Neuron (in vitro differentiated cells): ENCODE results near the gene MED14.
"Not testable (repeated sequence)": the region's sequence is repeated elsewhere in the genome, so short reads cannot be mapped to it uniquely, and the experiment has no call there.

ENCODE experiments used
- H2AFZ ChIP-seq: one replicate; pipeline ENCODE4 v1.6.1; 2013; ENCODE audit warnings: low read depth, mild to moderate bottlenecking, inconsistent platforms, low read length, moderate library complexity
- H3K27me3 ChIP-seq: one replicate; pipeline ENCODE4 v1.6.1; 2013; ENCODE audit warnings: low read length; ENCODE audit not compliant: insufficient read depth
- H3K36me3 ChIP-seq: one replicate; pipeline ENCODE4 v1.6.1; 2013; ENCODE audit warnings: low read length; ENCODE audit not compliant: insufficient read depth
- H3K4me1 ChIP-seq: one replicate; pipeline ENCODE4 v1.6.1; 2013; ENCODE audit warnings: low read length; ENCODE audit not compliant: insufficient read depth
- H3K4me3 ChIP-seq: 2 replicates; pipeline ENCODE4 v1.5.1; 2013; ENCODE audit warnings: mild to moderate bottlenecking, low read length, moderate library complexity
- H3K9me3 ChIP-seq: one replicate; pipeline ENCODE4 v1.6.1; 2013; ENCODE audit warnings: low read length

The MED14 gene

DNA sequence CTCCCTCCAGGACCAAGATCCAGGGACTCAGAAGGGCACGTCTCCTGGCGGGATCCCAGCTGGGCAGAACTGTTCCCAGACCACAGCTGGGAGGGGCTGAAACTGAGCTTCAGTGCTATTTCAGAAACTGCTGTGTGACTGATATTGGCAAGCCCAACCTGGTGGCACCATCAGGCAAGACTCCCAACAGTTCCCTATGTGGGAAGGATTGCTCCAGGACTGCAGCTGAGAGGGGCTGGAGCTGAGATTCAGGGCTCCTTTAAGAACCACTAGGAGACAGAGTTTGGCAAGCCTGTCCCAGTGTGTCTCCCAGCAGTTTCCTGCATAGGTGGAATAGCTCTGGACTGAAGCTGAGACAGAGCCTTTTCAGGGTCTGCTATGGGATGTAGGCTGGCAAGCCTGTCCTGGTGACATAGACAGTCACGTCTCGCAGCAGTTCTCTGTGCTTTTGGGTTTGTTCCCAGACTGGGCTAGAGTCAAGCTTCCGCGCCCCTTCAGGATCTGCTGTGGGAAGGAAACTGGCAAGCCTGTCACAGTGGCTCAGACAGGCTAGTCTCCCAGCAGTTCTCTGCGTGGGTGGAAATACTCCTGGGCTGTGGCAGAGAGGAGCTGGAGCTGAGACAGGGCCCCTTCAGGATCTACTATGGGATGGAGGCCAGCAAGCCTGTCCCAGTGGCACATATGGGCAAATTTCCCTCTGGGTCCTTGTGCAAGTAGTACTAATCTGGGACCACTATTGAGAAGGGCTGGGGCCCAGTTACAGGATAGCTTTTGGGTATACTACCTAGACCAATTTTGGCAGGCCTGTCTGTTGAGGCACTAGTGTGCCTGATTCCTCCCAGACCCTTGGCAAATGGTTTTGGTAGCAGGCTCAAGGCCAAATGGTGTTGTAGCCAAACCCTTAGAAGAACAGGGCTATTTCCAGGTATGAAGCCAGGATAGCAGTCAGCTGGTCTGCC lies 20.2 kb upstream of the MED14 start:
- Histone ChIP-seq H3K36me3 (no peaks in the 10 kb centered on the region), H2AFZ (no peak overlapping the region), H3K4me3 (no peak overlapping the region), H3K9me3 (no peaks in the 10 kb centered on the region), H3K27me3 (no peaks in the 10 kb centered on the region), H3K4me1 (no peaks in the 10 kb centered on the region)

GRCh38 chrX:40749681-40750494 lies 14.5 kb upstream of the MED14 start:
- no peaks in the 10 kb centered on the region for H3K27me3 ChIP-seq
- H3K4me1 ChIP-seq, result peaks cover 3% of the 10 kb centered on the region
- no peak overlapping the region for H2AFZ ChIP-seq
- H3K36me3 ChIP-seq, result no peaks in the 10 kb centered on the region
- H3K9me3 ChIP-seq, result no peaks in the 10 kb centered on the region
- H3K4me3 ChIP-seq, result no peak overlapping the region

DNA sequence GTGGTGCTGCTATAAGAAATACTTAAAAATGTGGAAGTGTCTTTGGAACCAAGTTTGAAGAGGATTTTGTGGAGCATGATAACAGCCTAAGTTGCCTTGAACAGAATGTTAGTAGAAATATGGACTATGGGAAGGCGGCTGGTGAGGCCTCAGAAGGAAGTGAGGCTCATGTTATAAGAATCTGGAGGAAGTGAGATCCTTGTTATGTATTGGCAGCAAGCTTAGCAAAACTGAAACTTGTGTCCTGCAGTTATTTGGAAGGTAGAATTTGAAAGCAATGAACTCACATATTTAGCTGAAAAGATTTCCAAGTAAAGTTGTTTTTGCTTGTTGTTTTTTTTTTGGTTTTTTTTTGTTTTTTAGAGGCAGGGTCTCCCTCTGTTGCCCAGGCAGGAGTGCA lies 13.6 kb upstream of the MED14 start:
- Histone ChIP-seq H3K4me1 (peaks cover 3% of the 10 kb centered on the region), H3K9me3 (no peaks in the 10 kb centered on the region), H3K27me3 (no peaks in the 10 kb centered on the region), H3K4me3 (no peak overlapping the region), H2AFZ (no peak overlapping the region), H3K36me3 (no peaks in the 10 kb centered on the region)

- Histone ChIP-seq H3K4me1 (peaks cover 3% of the 10 kb centered on the region), H3K9me3 (no peaks in the 10 kb centered on the region), H3K27me3 (no peaks in the 10 kb centered on the region), H3K36me3 (no peaks in the 10 kb centered on the region), H3K4me3 (no peak overlapping the region), H2AFZ (no peak overlapping the region)
These were observed 11.2 kb upstream of the MED14 start for GRCh38 chrX:40746521-40746920.

DNA sequence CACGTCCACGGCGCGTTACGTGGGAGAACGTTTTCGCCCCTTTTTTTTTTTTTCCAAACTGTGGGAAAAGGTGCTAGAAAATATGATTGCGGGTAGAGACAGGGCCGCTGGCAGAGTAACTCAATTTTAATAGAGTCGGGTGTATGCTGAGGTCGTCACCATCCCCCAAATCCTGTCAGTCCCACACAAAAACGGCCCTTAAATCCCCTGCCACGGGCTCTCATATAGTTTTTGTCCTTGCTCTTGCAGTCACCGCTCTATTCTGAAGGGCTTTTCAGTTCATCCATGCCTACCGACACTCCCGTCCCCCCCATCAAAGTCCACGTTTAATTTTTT lies 796 bp upstream of the MED14 start:
- no peaks in the 10 kb centered on the region for H3K27me3 ChIP-seq
- peak overlapping the region; percentile 51 for H2AFZ ChIP-seq
- H3K4me3 ChIP-seq, result peak overlapping the region; percentile 83
- H3K36me3 ChIP-seq, result no peaks in the 10 kb centered on the region
- peaks cover 6% of the 10 kb centered on the region for H3K4me1 ChIP-seq
- H3K9me3 ChIP-seq, result no peaks in the 10 kb centered on the region

GRCh38 chrX:40734971-40735324 lies 394 bp downstream of the MED14 start:
- H3K4me3 ChIP-seq, result peak overlapping the region; percentile 83
- H3K27me3 ChIP-seq, result no peaks in the 10 kb centered on the region
- H3K36me3 ChIP-seq, result no peaks in the 10 kb centered on the region
- no peaks in the 10 kb centered on the region for H3K9me3 ChIP-seq
- peak overlapping the region; percentile 53 for H2AFZ ChIP-seq
- peaks cover 6% of the 10 kb centered on the region for H3K4me1 ChIP-seq

GRCh38 chrX:40733706-40734105 lies 1.6 kb downstream of the MED14 start:
- Histone ChIP-seq H3K36me3 (no peaks in the 10 kb centered on the region), H3K9me3 (no peaks in the 10 kb centered on the region), H3K4me3 (peak overlapping the region; percentile 83), H3K27me3 (no peaks in the 10 kb centered on the region), H3K4me1 (peaks cover 9% of the 10 kb centered on the region), H2AFZ (no peak overlapping the region)

DNA sequence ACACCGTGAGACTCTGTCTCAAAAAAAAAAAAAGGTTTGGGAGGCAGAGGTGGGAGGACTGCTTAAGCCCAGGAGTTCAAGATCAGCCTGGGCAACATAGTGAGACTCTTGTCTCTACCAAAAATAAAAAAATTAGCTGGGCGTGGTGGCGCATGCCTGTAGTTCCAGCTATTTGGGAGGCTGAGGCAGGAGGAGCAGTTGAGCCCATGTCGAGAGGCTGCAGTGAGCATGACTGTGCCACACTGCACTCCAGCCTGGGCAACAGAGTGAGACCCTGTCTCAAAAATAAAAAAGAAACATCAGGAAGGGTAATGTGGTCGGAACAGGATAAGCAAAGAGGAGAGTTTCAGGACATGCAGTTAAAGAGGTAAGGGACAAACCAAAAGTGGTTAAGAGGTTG lies 2.8 kb downstream of the MED14 start:
- not testable (repeated sequence) for H2AFZ ChIP-seq, H3K27me3 ChIP-seq, H3K4me3 ChIP-seq, H3K4me1 ChIP-seq, H3K9me3 ChIP-seq, H3K36me3 ChIP-seq

GRCh38 chrX:40729598-40730584 lies 5.5 kb downstream of the MED14 start:
- Histone ChIP-seq H3K36me3 (peaks cover 7% of the 10 kb centered on the region), H2AFZ (no peak overlapping the region)

GRCh38 chrX:40727581-40728252 lies 7.6 kb downstream of the MED14 start:
- Histone ChIP-seq H3K9me3 (no peaks in the 10 kb centered on the region), H3K4me3 (no peak overlapping the region), H3K27me3 (no peaks in the 10 kb centered on the region), H2AFZ (no peak overlapping the region), H3K36me3 (peaks cover 10% of the 10 kb centered on the region), H3K4me1 (peaks cover 3% of the 10 kb centered on the region)

More at GRCh38 chrX:40729598-40730584, 5.5 kb downstream of the MED14 start:
- Histone ChIP-seq H3K4me1 (peaks cover 6% of the 10 kb centered on the region), H3K27me3 (no peaks in the 10 kb centered on the region), H3K4me3 (no peak overlapping the region), H3K9me3 (no peaks in the 10 kb centered on the region)

DNA sequence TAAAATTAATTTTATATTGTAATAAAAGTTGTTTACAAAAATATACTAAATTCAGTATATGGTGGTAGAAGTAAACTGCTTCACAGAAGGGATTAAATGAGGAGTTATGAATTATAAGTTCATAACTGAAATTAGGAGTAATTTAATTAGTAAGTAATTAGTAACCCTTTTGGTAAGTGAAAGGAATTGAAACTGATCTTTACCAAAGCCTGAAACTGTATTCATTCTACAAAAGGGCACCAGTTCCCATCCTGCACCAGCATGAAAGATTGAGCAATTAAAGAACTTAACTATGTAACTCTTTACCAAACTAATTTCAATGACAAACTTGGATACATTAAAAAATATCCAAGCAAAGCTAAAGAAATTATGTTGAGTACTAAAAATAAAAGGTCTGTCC lies 8.2 kb downstream of the MED14 start:
- H3K9me3 ChIP-seq, result no peaks in the 10 kb centered on the region
- no peak overlapping the region for H2AFZ ChIP-seq
- H3K4me3 ChIP-seq, result no peak overlapping the region

GRCh38 chrX:40722930-40723329 lies 12.4 kb downstream of the MED14 start:
- Histone ChIP-seq H3K4me3 (no peak overlapping the region), H3K4me1 (no peaks in the 10 kb centered on the region), H3K27me3 (no peaks in the 10 kb centered on the region), H3K36me3 (peaks cover 18% of the 10 kb centered on the region), H2AFZ (no peak overlapping the region), H3K9me3 (no peaks in the 10 kb centered on the region)

More for the DNA sequence above, 8.2 kb downstream of the MED14 start:
- peaks cover 13% of the 10 kb centered on the region for H3K36me3 ChIP-seq
- no peaks in the 10 kb centered on the region for H3K27me3 ChIP-seq
- H3K4me1 ChIP-seq, result peaks cover 3% of the 10 kb centered on the region
